Measurements from ENCODE around the gene UCP2.

The UCP2 gene

DNA sequence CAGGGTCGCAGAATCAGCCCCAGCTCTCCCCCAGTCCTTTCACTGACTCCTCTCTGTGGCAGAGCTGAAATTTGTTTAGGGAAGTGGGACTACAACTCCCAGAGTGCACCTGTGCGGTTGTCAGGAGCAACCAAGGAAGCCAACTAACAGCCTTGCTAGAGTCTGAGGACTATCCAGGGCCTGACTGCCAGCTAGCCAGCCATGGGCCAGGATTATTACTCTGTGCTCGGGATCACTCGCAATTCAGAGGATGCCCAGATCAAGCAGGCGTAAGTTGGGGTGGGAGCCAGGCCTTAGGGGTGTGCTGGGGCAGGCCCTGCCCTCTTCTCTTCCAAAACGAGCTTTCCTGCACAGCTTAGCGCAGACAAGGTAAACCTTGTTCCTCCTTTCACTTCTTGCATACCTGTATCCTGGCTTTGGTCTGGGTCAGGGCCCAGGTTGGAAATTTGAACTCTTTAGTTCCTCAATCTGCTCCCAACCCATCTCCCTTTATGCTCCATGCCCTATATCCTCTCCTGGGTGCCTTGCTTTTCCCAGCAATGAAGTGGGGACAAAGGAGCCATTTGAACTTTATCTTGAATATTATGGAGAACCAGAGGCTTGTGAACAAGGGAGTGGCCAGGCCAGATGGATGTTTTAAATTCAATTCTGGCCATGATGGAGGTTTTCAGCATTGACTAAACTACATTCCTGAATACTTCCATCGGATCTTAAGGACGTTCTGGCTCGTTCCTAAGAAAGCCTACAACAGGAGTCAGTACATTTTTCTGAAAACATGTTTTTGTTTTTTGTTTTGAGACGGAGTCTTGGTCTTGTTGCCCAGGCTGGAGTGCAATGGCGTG, 31.6 kb downstream of the UCP2 start, which contains the start of gene DNAJB13:
Gene DNAJB13 (plus strand): TSS at position 158 of the 842 bp plus-strand sequence. CDS start 44 bp downstream, at position 202.
- TF ChIP-seq, protein P1, sequence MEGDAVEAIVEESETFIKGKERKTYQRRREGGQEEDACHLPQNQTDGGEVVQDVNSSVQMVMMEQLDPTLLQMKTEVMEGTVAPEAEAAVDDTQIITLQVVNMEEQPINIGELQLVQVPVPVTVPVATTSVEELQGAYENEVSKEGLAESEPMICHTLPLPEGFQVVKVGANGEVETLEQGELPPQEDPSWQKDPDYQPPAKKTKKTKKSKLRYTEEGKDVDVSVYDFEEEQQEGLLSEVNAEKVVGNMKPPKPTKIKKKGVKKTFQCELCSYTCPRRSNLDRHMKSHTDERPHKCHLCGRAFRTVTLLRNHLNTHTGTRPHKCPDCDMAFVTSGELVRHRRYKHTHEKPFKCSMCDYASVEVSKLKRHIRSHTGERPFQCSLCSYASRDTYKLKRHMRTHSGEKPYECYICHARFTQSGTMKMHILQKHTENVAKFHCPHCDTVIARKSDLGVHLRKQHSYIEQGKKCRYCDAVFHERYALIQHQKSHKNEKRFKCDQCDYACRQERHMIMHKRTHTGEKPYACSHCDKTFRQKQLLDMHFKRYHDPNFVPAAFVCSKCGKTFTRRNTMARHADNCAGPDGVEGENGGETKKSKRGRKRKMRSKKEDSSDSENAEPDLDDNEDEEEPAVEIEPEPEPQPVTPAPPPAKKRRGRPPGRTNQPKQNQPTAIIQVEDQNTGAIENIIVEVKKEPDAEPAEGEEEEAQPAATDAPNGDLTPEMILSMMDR (conservative IDR thresholded peaks at IDR 0.05; ENCODE audit: low read length): no peak
- no peak for TF ChIP-seq EZH2phosphoT487 (IDR thresholded peaks at IDR 0.05; ENCODE audit: borderline replicate concordance)
- Histone ChIP-seq H3K9ac (ENCODE audit: low read depth, low read length, poor library complexity, severe bottlenecking) (no peak within 1 kb of the TSS), H3K27me3 (ENCODE audit: insufficient read depth, low read length, poor library complexity, severe bottlenecking) (no peaks in the 10 kb centered on the region), H3K9me2 (replicated peaks; ENCODE audit: low read depth, low read length) (no peaks in the 10 kb centered on the region), H3K79me2 (ENCODE audit: insufficient read depth, low read length) (no peaks in the 10 kb centered on the region), H3F3A (ENCODE audit: low read depth) (no peaks in the 10 kb centered on the region), H3K9me3 (ENCODE audit: insufficient read depth, low read depth, low read length) (no peaks in the 10 kb centered on the region), H3K4me3 (ENCODE audit: low read length, poor library complexity, severe bottlenecking) (no peak within 1 kb of the TSS), H3K4me1 (ENCODE audit: insufficient read depth, low read length, poor library complexity, severe bottlenecking) (no peaks in the 10 kb centered on the region), H3K4me2 (ENCODE audit: low read depth, low read length, poor library complexity, severe bottlenecking) (no peak within 1 kb of the TSS), H3K36me3 (ENCODE audit: insufficient read depth, low read length) (no peaks in the 10 kb centered on the region), H4K20me1 (ENCODE audit: insufficient read depth, low read length, poor library complexity, severe bottlenecking) (no peaks in the 10 kb centered on the region), H2AFZ (ENCODE audit: low read length) (no peak within 1 kb of the TSS)

- H4K20me1 ChIP-seq (ENCODE audit: insufficient read depth, low read length, poor library complexity, severe bottlenecking): no peaks in the 10 kb centered on the region
- H3K36me3 ChIP-seq (ENCODE audit: insufficient read depth, low read length): no peaks in the 10 kb centered on the region
- no peaks in the 10 kb centered on the region for H3K27me3 ChIP-seq (ENCODE audit: insufficient read depth, low read length, poor library complexity, severe bottlenecking)
- no peak overlapping the region for H3K4me2 ChIP-seq (ENCODE audit: low read depth, low read length, poor library complexity, severe bottlenecking)
- no peaks in the 10 kb centered on the region for H3F3A ChIP-seq (ENCODE audit: low read depth)
- no peak for TF ChIP-seq EZH2phosphoT487 (IDR thresholded peaks at IDR 0.05; ENCODE audit: borderline replicate concordance)
- TF ChIP-seq, protein P1 (conservative IDR thresholded peaks at IDR 0.05; ENCODE audit: low read length): no peak
- no peaks in the 10 kb centered on the region for H3K9me2 ChIP-seq (replicated peaks; ENCODE audit: low read depth, low read length)
- H2AFZ ChIP-seq (ENCODE audit: low read length): no peak overlapping the region
- no peaks in the 10 kb centered on the region for H3K4me1 ChIP-seq (ENCODE audit: insufficient read depth, low read length, poor library complexity, severe bottlenecking)
- no peaks in the 10 kb centered on the region for H3K9me3 ChIP-seq (ENCODE audit: insufficient read depth, low read depth, low read length)
- H3K4me3 ChIP-seq (ENCODE audit: low read length, poor library complexity, severe bottlenecking): no peak overlapping the region
- H3K79me2 ChIP-seq (ENCODE audit: insufficient read depth, low read length): no peaks in the 10 kb centered on the region
- H3K9ac ChIP-seq (ENCODE audit: low read depth, low read length, poor library complexity, severe bottlenecking): no peak overlapping the region
These were observed 32.7 kb downstream of the UCP2 start for GRCh38 chr11:73949912-73950311.

- Histone ChIP-seq H3K4me1 (ENCODE audit: insufficient read depth, low read length, poor library complexity, severe bottlenecking) (no peaks in the 10 kb centered on the region), H3K79me2 (ENCODE audit: insufficient read depth, low read length) (no peaks in the 10 kb centered on the region), H4K20me1 (ENCODE audit: insufficient read depth, low read length, poor library complexity, severe bottlenecking) (no peaks in the 10 kb centered on the region), H3K9ac (ENCODE audit: low read depth, low read length, poor library complexity, severe bottlenecking) (no peak overlapping the region), H3K4me2 (ENCODE audit: low read depth, low read length, poor library complexity, severe bottlenecking) (no peak overlapping the region), H3K9me2 (replicated peaks; ENCODE audit: low read depth, low read length) (no peaks in the 10 kb centered on the region), H3K36me3 (ENCODE audit: insufficient read depth, low read length) (no peaks in the 10 kb centered on the region), H3K27me3 (ENCODE audit: insufficient read depth, low read length, poor library complexity, severe bottlenecking) (no peaks in the 10 kb centered on the region), H3F3A (ENCODE audit: low read depth) (no peaks in the 10 kb centered on the region), H3K9me3 (ENCODE audit: insufficient read depth, low read depth, low read length) (no peaks in the 10 kb centered on the region), H2AFZ (ENCODE audit: low read length) (no peak overlapping the region), H3K4me3 (ENCODE audit: low read length, poor library complexity, severe bottlenecking) (no peak overlapping the region)
- TF ChIP-seq, protein P1 (conservative IDR thresholded peaks at IDR 0.05; ENCODE audit: low read length): no peak
- TF ChIP-seq EZH2phosphoT487 (IDR thresholded peaks at IDR 0.05; ENCODE audit: borderline replicate concordance): no peak
These were observed 33.4 kb downstream of the UCP2 start for GRCh38 chr11:73949246-73949645.

All from Loucy (cell line).